ENCODE data around the gene PDCD7.

- TF ChIP-seq CTCF (IDR thresholded peaks at IDR 0.05; ENCODE audit: borderline replicate concordance, extremely low read depth, low read length, poor library complexity, severe bottlenecking): no peak
- no peak for TF ChIP-seq EZH2 (IDR thresholded peaks at IDR 0.05; ENCODE audit: borderline replicate concordance, low read depth, low read length, severe bottlenecking)
Measured at GRCh38 chr15:65101891-65102708, 31.5 kb downstream of the PDCD7 start.
